HG02610 (cell line): Measurements from ENCODE around the gene ZNF827.

Experiments
- ATAC-seq: cut with Tn5 transposase; IDR thresholded peaks from one replicate; pipeline ENCODE4 v1.9.1; 2021; ENCODE audit warnings: mild to moderate bottlenecking, moderate library complexity; ENCODE audit not compliant: unreplicated experiment

The ZNF827 gene

DNA sequence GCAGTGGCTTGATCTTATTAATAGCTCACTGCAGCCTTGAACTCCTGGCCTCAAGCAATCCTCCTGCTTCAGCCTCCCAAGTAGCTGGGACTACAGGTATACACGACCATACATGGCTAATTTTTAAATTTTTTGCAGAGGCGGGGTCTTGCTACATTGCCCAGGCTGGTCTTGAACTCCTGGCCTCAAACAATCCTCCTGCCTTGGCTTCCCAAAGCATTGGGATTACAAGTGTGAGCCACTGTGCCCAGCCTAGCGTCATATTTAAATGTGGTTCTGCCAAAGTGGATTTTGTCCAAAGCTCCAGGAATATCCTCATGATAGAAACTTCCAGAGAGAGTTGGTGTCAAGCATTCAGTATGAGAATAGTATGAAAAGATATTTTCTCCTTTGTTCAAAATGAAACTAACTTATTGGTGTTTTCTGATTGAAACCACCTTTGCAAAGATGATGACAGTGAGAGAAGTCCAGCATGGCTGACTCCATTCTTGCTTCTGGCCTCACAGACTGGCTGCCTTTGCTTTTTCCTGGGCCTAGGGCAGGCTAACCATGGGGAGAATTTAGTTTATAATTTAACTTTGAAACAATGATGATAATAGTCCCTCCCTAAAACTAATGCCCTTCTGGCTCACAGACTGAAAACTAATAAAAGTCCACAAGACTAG, 129.6 kb downstream of the ZNF827 start:
- ATAC-seq = peak; percentile 22

DNA sequence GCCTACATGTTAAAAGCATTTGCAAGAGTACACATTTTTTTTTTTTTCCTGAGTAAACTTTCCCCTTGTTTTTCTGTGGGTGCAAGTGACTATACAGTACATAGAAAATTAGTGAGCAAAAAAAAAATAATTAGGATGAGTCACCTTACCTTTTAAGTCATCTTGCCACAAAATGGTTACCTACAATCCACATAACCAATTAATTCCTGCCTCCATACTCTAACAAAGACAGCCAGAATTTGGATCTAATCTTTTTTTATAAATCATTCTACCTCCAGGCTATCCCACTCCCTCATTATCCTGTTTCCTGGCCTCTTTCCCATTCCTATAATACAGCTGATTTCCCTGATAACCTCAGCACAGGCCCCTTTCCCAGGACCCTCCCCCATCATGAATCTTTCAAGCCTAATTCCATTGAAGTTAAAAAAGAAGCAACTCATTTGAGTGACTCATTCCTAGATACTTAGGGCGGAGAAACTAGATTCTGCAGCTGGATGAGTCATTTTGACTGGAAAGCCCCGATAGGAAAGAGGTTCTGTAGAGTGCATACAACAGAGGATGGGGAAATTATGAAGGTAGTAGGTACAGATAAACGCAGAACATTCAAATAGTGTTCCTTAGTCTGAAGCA, 130.5 kb downstream of the ZNF827 start:
- ATAC-seq = peak; percentile 65

DNA sequence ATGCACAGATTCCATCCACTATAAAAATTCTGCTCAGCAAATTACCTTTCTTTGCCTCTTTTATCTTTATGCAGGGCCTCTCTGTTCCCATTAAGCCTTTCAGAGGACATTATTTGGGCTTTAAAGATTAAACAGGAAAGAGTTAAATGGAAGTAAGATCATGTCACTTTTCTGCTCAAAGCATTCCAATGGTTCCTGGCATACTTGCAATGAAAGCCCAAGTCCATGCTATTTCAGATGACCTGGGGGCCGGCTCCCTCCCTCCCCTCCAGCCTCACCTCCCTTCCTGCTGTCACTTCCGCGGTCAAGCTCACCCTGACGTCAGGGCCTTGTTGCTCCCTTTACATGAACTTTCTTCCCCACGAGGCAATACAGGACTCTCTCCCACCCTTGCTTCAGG, 133.1 kb downstream of the ZNF827 start:
- ATAC-seq = no peak

DNA sequence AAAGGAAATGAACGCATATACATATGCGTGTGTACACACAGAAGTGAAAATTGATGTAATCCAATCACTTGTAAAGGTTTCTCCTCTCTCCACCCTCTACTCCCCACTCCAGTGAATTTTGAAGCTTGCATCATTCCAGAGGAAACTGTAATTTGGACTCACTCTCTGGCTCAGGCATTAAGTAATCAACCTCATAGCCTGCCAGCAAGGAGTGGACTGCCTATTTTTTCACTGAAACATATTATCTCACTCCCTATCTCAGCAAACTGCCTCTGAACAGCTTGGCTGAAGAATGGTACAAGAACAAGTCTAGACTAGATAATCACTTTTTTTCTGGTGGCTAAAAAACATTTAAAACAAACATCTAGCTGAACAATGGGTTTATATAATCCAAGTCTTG, 134.5 kb downstream of the ZNF827 start:
- ATAC-seq = no peak

DNA sequence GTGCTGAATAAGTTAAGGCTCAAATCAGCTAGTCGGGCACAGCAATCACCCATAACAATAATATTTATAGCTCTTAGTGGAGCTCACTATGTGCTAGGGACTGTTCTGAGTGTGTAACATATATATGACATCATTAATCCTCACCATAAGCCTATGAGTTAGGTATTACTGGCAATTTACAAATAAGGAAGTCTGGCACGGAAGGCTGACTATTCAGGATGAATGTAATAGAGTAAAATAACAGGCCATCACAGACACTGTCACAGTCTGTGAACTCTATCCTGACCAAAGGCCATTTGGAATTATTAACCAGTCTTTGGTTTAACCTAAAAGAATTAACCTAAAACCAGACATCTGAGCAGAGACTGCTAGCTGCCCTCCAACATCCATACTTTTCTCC, 139.4 kb downstream of the ZNF827 start:
- ATAC-seq = no peak

DNA sequence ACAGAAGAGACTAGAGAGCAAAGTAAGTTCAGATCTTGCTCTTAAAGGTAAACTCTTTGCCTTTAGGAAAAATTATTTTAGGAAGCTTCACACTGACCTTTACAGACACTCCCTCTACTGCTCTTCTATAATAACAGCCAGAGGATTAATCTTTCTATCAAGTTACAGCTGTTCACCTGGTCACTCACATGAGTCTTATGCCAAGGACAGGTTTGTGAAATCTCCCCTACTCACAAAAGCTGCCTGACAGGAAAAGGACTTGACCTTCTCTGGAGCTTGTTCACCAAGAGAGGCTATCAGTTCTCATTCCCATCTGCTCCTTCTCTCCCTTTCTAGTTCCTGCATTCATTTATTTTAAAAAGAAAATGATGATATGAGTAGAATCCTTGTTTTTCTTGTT, 141.3 kb downstream of the ZNF827 start:
- ATAC-seq = no peak

DNA sequence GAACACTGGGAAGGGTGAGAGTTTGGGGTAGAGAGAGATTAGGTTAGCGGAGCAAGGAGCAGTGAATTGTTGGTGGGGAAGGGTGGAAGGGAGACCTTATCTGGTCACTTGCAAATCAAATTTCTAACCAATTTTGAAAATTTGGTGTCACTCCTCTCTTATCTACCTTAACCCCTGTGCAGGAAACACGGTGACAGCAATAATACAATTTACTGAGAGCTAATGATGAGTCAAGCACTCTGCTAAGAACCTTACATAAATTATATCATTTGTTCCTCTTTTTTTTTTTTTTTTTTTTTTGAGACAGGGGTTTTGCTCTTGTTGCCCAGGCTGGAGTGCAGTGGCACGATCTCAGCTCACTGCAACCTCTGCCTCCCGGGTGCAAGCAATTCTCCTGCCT, 142.3 kb downstream of the ZNF827 start:
- ATAC-seq = no peak

DNA sequence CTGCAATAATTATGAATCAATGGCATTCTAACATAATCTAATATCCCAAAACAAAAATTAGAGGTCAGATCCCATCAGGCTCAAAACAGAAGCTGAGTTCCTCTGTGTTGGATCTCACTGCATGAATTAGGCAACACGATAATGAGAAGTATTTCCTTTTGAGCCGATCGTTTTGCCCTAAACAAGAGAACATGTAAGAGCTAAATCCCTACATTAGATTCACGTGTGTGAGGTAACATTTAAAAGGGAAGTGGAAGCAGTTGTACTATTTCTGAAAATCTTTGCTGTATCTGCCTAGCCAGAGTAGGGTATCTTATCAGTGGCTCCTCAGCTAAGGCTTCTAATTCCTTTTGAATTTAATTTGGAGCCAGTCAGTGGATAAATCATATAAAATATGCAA, 143.1 kb downstream of the ZNF827 start:
- ATAC-seq = no peak

DNA sequence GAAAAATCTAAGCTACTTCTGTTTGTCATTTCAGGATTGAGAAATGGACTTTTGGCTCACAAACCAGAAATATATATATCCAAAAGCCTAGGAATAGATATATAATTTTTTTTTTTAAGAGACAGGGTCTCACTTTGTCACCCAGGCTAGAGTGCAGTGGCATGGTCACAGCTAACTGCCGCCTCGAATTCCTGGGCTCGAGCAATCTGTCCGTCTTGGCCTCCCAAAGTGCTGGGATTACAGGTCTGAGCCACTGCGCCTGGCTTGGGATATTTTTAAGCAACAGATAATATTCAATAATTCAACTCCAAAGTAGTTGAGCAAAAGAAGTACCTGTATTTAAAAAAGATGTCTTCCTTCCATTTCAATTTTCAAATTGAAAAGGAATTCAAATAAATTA, 146.2 kb downstream of the ZNF827 start:
- no peak for ATAC-seq

DNA sequence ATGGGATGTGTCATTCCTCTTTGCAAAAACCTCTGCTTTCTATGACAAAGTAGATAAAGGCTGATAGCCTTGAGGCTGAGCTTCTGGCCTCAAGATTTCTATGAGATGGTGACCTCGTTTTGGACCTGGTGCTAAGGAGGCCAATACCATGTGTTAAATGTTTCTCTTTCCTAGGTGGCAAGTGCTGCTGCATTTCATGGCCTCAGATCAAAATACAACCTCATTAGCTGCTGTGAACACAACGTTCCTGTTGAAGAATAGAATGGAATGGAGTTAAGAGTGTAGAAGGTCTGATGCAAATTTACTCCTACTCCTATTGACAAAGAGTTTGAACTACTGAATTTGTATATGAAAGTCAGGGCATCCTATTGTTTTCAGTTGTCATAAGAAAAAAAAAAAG, 146.6 kb downstream of the ZNF827 start:
- ATAC-seq = no peak

DNA sequence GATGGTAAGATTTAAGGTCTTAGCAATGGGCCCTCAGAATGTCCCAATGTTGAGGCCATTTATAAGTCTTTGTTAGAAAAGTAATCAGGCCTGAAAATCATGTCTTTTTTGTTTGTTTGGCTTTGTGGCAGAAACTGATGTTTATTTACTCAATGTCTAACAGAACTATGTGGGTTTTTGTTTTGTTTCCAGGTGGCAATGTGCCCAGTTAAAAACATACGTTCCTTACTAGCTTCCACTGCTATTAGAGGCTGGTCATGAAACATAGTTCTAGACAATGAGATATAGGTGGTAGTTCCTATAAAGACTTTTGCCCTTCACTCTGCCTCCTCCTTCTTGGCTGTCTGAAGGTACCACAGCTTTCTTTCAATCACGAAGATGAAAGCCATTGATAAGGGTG, 149.9 kb downstream of the ZNF827 start:
- ATAC-seq = no peak

DNA sequence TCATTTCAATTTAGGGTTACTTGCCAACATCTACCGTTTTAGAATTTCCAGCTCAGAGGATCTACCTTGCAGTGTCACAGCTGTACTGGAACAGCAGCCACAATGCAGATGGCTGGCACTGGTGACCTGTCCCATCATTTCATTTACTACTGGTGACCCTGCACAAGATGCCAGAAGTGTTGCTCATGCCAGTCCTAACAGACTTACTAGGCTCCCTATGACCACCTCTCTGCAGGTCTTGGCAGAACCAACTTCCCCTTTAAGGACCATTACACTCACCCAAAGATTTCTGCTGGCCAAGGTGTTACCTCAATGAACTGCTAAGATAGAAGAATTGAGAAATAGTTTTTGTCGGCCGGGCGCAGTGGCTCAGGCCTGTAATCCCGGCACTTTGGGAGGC, 151.8 kb downstream of the ZNF827 start:
- ATAC-seq = no peak

DNA sequence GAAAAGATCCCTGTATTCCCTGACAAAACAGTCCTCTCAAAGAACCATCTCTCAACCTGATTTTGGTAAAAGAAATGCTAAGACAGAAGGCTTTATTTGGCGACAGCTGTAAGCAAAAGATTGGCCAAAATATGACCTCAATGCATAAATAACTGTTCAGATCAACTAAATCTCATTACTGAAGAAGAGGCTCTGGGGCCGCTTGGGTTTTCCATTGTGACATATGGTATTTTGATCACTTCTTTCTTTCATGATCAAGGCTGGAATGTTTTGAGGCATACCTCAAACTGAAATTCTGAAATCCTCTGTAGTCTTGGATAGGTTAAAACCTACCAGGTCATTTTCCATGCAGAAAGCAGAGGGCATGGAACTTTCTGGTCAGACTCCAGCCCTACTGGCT, 152.4 kb downstream of the ZNF827 start:
- ATAC-seq = no peak

DNA sequence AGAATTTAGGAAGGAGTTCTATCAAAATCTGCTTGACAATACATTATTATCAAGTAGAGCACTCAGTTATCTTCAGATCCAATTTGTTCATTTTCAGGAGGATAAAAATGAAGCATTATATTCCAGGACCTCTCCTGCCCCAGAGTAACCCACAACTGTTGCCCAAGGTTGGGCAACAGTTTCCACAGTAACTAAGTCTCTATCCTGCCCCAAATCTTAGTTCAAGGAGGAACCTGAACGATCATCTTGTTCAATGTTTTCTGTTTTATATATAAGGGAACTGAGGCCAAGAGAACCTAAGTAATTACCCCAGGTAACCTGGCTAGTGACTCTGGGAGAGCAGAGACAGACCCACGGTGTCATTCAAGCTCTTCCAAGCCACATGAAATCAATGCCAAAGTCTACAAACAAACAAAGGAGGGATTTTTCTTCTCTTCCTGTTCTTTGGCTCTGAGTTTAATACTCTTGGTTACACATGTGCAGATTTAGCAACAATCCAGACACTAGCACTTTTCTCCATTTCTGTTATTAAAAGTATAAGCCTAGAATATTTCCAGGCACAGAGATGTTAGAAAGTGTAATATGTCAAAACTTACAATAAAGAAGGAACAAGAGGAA, 153.1 kb downstream of the ZNF827 start:
- no peak for ATAC-seq

DNA sequence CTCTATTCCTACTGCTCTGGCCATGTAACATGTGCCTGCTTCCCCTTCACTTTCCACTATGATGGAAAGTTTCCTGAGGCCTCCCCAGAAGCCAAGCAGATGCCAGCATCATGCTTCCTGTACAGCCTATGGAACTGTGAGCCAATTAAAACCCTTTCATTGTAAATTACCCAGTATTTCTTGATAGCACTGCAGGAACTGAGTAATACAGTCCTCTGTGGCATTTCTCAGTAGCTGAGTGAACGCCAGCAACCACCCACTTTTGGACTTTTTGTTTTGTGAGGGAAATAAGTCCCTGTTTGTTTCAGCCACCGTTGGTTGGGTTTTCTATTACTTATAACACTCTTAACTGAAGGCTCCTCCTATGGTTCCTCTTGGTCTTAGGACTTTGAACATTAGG, 154.6 kb downstream of the ZNF827 start:
- no peak for ATAC-seq

DNA sequence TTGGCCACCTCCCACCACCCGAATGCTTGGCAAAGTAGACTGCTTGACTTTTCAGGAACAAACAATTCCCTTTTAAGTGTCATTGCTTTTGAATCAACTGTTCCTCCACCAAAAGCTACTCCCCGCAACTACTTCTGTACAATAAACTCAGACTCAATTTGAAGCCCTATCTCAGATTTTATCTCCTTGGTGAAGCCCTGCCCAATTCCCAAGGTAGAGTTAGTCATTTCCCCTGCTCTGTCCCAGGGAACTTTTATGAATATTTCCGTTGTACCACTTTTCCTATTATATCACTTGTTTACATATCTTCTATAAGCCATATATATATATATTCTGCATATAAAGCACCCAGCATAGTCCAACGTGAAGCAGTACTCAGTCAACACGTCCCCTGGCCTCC, 155.9 kb downstream of the ZNF827 start:
- ATAC-seq = no peak

DNA sequence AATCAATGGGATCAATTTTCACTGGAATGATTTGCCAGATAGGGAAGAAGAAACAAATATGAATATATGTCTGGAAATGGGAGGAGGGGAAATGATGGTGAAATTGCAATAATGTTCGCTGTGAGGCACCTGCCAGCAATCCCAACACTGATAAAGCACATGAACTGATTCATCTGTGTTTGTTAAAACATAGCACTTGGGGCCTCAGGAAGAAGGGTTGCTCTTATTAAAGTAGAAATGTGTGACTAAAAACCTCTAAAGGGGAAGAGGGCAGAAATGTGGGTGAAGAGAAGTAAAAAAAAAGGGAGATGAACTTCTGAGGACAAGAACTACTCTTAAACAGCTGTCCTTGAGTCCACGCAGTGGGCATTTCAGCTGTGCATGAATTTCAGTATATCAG, 157.3 kb downstream of the ZNF827 start:
- no peak for ATAC-seq

DNA sequence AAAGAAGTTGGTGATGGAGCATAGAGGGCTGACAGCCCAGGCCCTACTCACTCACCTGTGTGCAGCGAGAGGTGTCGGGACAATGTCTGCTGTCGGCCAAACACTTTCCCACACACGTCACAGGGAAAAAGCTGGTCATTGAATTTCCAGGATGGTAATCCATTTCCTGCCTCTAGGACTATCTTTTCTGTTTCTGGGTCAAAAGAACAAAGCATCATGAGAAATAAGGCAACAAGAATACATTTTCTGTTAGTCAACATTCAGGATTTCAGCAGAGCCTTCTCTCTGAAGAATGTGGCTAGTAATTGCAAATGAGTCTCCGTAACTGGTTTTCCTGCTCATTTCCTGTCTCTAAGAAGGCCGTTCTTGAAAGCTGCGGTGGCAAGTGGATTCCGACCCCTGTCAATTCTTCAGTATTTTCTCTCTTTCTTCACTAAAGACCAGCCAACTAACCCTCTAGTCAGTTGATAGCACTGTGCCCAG, 159.3 kb downstream of the ZNF827 start:
- ATAC-seq = no peak

DNA sequence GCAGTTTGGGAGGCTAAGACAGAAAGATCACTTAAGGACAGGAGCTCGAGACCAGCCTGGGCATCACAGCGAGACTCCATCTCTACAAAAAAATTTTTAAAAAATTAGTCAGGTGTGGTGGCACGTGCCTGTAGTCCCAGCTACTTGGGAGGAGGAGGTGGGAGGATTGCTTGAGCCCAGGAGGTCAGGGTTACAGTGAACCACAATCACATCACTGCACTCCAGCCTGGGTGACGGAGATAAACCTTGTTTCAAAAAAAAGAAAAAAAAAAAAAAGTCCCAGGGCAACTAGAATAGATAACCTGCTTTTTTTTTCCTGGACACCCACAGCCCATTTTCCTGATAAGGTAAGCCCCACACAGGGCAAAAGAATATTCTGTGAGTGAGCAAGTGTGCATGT, 162.4 kb downstream of the ZNF827 start:
- no peak for ATAC-seq

DNA sequence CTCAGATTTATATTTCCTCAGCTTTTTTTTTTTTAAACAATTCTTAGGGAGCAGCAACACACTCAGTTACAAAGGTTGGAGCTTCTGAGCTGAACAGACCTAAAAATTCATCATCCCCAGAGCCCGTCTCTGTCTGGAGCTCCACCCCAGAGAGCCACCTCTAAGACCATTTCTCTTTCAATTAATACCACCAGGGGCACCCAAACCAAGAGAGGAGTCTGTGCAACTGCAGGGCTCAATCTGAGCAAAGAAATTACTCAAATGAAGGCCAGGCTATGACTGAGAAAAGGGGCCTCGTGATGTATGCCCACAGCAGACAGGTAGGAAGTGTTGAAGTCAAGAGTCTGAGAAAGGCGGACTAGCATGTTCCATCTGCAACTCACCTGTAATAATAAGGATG, 163.2 kb downstream of the ZNF827 start:
- ATAC-seq = no peak

DNA sequence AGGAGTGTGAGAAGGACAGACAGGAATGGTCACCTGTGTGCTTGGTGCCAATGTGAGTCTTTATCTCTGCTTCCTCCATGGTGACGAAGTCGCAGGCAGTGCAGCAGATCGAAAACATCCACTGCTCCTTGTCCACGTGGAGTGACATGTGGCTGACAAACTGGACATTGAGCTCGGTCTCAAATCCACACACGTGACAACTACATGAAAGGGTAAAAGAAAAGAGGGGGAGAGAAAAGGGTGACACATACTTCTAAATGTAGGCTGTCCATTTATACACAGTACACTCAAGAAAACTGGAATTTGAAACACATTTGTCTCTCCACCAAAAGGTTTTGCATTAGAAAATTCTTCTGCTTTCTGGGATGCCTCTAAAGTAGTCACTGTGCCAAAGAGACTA, 164.2 kb downstream of the ZNF827 start:
- ATAC-seq = no peak

DNA sequence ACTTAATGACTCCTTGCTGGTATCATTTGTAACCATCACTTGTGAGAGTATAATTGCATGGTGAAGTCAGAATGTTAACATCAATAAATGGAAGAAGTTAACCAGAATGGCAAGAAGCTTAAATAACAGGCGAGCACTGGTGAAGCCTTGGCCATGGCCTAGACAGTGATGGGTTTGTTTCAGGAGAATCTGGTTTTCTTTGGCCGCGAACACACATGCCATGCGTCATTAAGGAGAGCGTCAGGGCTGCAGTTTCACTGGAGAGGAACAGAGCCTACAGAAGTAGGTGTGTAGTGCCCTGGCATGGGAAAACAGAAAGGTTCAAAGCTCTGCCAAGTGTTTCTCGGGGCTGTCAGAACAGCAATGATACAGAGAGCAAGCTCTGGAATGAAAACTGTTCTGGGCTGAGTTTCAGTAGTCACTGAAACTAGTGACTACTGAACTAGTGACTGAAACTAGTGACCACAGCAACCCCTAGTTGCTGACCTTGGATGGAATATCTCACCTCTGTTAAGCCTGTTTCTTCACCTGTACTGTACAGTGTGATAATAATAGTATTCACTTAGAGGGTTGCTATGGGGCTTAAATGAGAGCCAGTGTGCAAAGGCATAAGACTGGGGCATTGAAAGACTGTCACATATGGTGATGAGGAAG, 164.9 kb downstream of the ZNF827 start:
- ATAC-seq = peak; percentile 88
